ENCODE measurements around the gene GPHN. TPM values are rescaled to one million over a fixed set of nuclear protein-coding genes. Genes with fewer than 3 reads are reported as not detected.

Gene GPHN
- total and polyA plus RNA-seq, 10 of the 15 experiments (the other 5 are each of a cell fraction or from before 2014, with no cell fraction given) = 22.3 to 48.8 (median 33.1) TPM

GRCh38 chr14:67111022-67111421 lies 603.1 kb downstream of the GPHN start (continued):
- TF ChIP-seq ZNF592 (IDR thresholded peaks at IDR 0.05) = no peak
- no peak for TF ChIP-seq ZBED1 (IDR thresholded peaks at IDR 0.05; ENCODE audit: borderline replicate concordance)
- TF ChIP-seq PKNOX1 (IDR thresholded peaks at IDR 0.05) = no peak

GRCh38 chr14:67112344-67112743 lies 604.4 kb downstream of the GPHN start:
- no peaks in the 10 kb centered on the region for H3K79me2 ChIP-seq (ENCODE audit: control insufficient read depth, insufficient read depth, low read length)
- no peak overlapping the region for H3K4me3 ChIP-seq
- H3K9me3 ChIP-seq (replicated peaks; ENCODE audit: control insufficient read depth, insufficient read depth, low read length) = no peaks in the 10 kb centered on the region
- WGBS (ENCODE audit: insufficient coverage, insufficient replicate concordance, low lambda C conversion rate, missing lambda C conversion rate) = 96% methylated on average over 2 of the region's 2 CpGs
- ATAC-seq (no peak), DNase-seq (ENCODE audit: low read depth, low spot score) (no peak), FAIRE-seq (no peak)
- no peak overlapping the region for H3K27ac ChIP-seq (ENCODE audit: control insufficient read depth, insufficient read depth)
- ChIA-PET SMC1A (ENCODE audit: uncharacterized antibody, unreplicated experiment) (no interaction called here), POLR2A (no interaction called here), RAD21 (ENCODE audit: unreplicated experiment) (no interaction called here), CTCF (no interaction called here)
- H4K20me1 ChIP-seq (ENCODE audit: control insufficient read depth, insufficient read depth) = no peaks in the 10 kb centered on the region
- no peak overlapping the region for H2AFZ ChIP-seq (ENCODE audit: control insufficient read depth, low read depth, low read length)
- H3K36me3 ChIP-seq (ENCODE audit: control insufficient read depth in 2 of 2, insufficient read depth in 2 of 2, low read length in 1 of 2) = peaks cover 0 to under 1% of the 10 kb centered on the region in 2 experiments; a peak in 3 of 4 replicates
- H3K9ac ChIP-seq (ENCODE audit: control insufficient read depth, insufficient read depth, low read length) = no peak overlapping the region
- in situ Hi-C loops (cut with MboI) (loop anchor here (10.0 kb wide), 1 partner anchor 618 kb away; no protein-coding TSS in a partner anchor), intact Hi-C loops (cut with micrococcal nuclease; ENCODE audit: unreplicated experiment) (loop anchor here (10.0 kb wide), 1 partner anchor 368 kb away; no protein-coding TSS in a partner anchor)
- H3K4me2 ChIP-seq (ENCODE audit: control insufficient read depth, insufficient read depth) = no peak overlapping the region
- H3K27me3 ChIP-seq (replicated peaks in 1 of 2; ENCODE audit: control insufficient read depth in 2 of 2, insufficient read depth in 2 of 2, low read length in 1 of 2) = no peaks in the 10 kb centered on the region
- H3K4me1 ChIP-seq (ENCODE audit: control insufficient read depth, insufficient read depth, low read length) = no peaks in the 10 kb centered on the region
- BruUV-seq (replicated peaks) = no TSS peak
- TF ChIP-seq BMI1 (IDR thresholded peaks at IDR 0.05; ENCODE audit: borderline replicate concordance) = no peak
- TF ChIP-seq BCL3 (IDR thresholded peaks at IDR 0.05; ENCODE audit: borderline replicate concordance, insufficient read depth, low read depth, low read length, poor library complexity, severe bottlenecking) = no peak
- TF ChIP-seq CUX1 (IDR thresholded peaks at IDR 0.05; ENCODE audit: insufficient replicate concordance, low read depth, low read length) = no peak
- no peak for TF ChIP-seq ELK1 (IDR thresholded peaks at IDR 0.05; ENCODE audit: low read depth, low read length)
- no peak for TF ChIP-seq KDM1A (IDR thresholded peaks at IDR 0.05; ENCODE audit: borderline replicate concordance)
- TF ChIP-seq GABPA (IDR thresholded peaks at IDR 0.05; ENCODE audit: low read depth) = no peak
